K562 (cell line): ENCODE measurements around the gene VWA7. TPM values are rescaled to one million over a fixed set of nuclear protein-coding genes. Genes with fewer than 3 reads are reported as not detected.

Experiments
- CBX5 ChIP-seq: IDR thresholded peaks from 2 replicates; pipeline ENCODE4 v1.6.1; 2014; ENCODE audit warnings: low read depth, borderline replicate concordance
- CCAR2 ChIP-seq: fragments of 200-400 bp; formaldehyde crosslinking; IDR thresholded peaks from 2 replicates; pipeline ENCODE4 v1.6.1; 2017; ENCODE audit warnings: mild to moderate bottlenecking, low read depth, low read length
- CHCHD3 ChIP-seq: fragments of 250-450 bp; sonication (Bioruptor Pico); IDR thresholded peaks from 2 replicates; pipeline ENCODE4 v2.1.2; 2022; ENCODE audit warnings: mild to moderate bottlenecking
- EGR1 ChIP-seq: fragments of 450-650 bp; conservative IDR thresholded peaks from 2 replicates; pipeline ENCODE4 v1.6.1; 2017; ENCODE audit warnings: mild to moderate bottlenecking
- MXI1 ChIP-seq: IDR thresholded peaks from 2 replicates; pipeline ENCODE4 v1.6.1; 2011; ENCODE audit warnings: low read depth, mild to moderate bottlenecking, improper control_type of control experiment, low read length
- PATZ1 ChIP-seq: fragments of 250-450 bp; sonication (Bioruptor Pico); IDR thresholded peaks from 2 replicates; pipeline ENCODE4 v1.5.0; 2020; ENCODE audit warnings: mild to moderate bottlenecking, borderline replicate concordance
- SREBF2 ChIP-seq: sonication (generic); formaldehyde crosslinking; IDR thresholded peaks from 2 replicates; pipeline ENCODE4 v1.4.0; 2020; ENCODE audit warnings: mild to moderate bottlenecking, missing genetic modification reagents
- SRSF1 ChIP-seq: fragments of 200-400 bp; formaldehyde crosslinking; IDR thresholded peaks from 2 replicates; pipeline ENCODE4 v1.6.1; 2017; ENCODE audit warnings: mild to moderate bottlenecking, low read depth, low read length, moderate library complexity
- TFAP4 ChIP-seq: sonication (generic); formaldehyde crosslinking; IDR thresholded peaks from 2 replicates; pipeline ENCODE4 v1.8.0; 2022; ENCODE audit warnings: missing genetic modification reagents, mild to moderate bottlenecking, moderate library complexity, borderline replicate concordance
- TRIM24 ChIP-seq, 2 experiments: fragments of 450-650 bp; IDR thresholded peaks; 2 replicates each; pipeline ENCODE4 v1.6.1; 2016
- TSC22D4 ChIP-seq: fragments of 450-650 bp; IDR thresholded peaks from 2 replicates; pipeline ENCODE4 v1.6.1; 2016; ENCODE audit warnings: missing genetic modification characterization, missing biosample characterization, control low read depth
- ZBTB2 ChIP-seq: fragments of 450-650 bp; IDR thresholded peaks from 2 replicates; pipeline ENCODE4 v1.6.1; 2016; ENCODE audit warnings: antibody characterized with exemption
- ZC3H8 ChIP-seq: fragments of 450-650 bp; IDR thresholded peaks from 2 replicates; pipeline ENCODE4 v1.6.1; 2017
- ZKSCAN3 ChIP-seq: fragments of 250-450 bp; sonication (Bioruptor Pico); IDR thresholded peaks from 2 replicates; pipeline ENCODE4 v1.4.0; 2020
- ZNF444 ChIP-seq: fragments of 250-450 bp; sonication (Bioruptor Pico); IDR thresholded peaks from 2 replicates; pipeline ENCODE4 v1.4.0; 2020; ENCODE audit warnings: mild to moderate bottlenecking, moderate library complexity
- ZNF57 ChIP-seq: fragments of 450-650 bp; formaldehyde crosslinking; IDR thresholded peaks from 2 replicates; pipeline ENCODE4 v1.4.0; 2020; ENCODE audit warnings: mild to moderate bottlenecking, moderate library complexity
- ZNF696 ChIP-seq: fragments of 250-450 bp; sonication (Bioruptor Pico); conservative IDR thresholded peaks from 2 replicates; pipeline ENCODE4 v1.4.0; 2020; ENCODE audit warnings: mild to moderate bottlenecking, moderate library complexity
- ZNF778 ChIP-seq: fragments of 450-650 bp; formaldehyde crosslinking; IDR thresholded peaks from 2 replicates; pipeline ENCODE4 v1.4.0; 2020; ENCODE audit warnings: mild to moderate bottlenecking, moderate library complexity
- ZNF830 ChIP-seq: fragments of 250-450 bp; sonication (Bioruptor Pico); IDR thresholded peaks from 2 replicates; pipeline ENCODE4 v1.5.0; 2021; ENCODE audit warnings: mild to moderate bottlenecking
- polyA plus RNA-seq, 8 experiments: library from polyadenylated mRNA; depleted of rRNA in 4 of 8; stranded (reverse) in 5 of 8; unstranded in 3 of 8; fragments of >200 nt; fragmentation: Nextera tagmentation in 2 of 8; fragmentation: Illumina TruSeq in 1 of 8; extraction: Ambion mirVana in 2 of 8; extraction: Trizol in 1 of 8; gene quantifications; 2 replicates each; pipeline versions ENCODE4 v1.2.1 to v1.2.3, GENCODE V29; 2011 to 2014; ENCODE audit warnings: inconsistent platforms in 1 of 8, missing spikeins in 1 of 8
- total RNA-seq, 7 experiments: library from RNA; depleted of rRNA in 6 of 7; stranded (reverse); fragments of >200 nt in 6 of 7; fragmentation: Illumina TruSeq in 2 of 7; extraction: Trizol in 2 of 7; gene quantifications; 2 replicates each; pipeline versions ENCODE4 v1.2.1 to v1.2.3, GENCODE V29; 2011 to 2021; ENCODE audit warnings: low replicate concordance in 1 of 7
- TF ChIP-seq, protein P1 (sequence below): fragments of 250-450 bp; sonication (Bioruptor Pico); IDR thresholded peaks from 2 replicates; pipeline ENCODE4 v1.6.1; 2021; ENCODE audit warnings: mild to moderate bottlenecking
- TF ChIP-seq, protein P2 (sequence below), 2 experiments: fragments of 150-350 bp in 1 of 2; IDR thresholded peaks; 2 replicates each; pipeline ENCODE4 v1.6.1; 2012 to 2016; ENCODE audit warnings: low read depth in 2 of 2, low read length in 2 of 2, mild to moderate bottlenecking in 1 of 2, moderate library complexity in 1 of 2

VWA7 gene
- total and polyA plus RNA-seq, 9 of the 15 experiments (the other 6 are each of a cell fraction or from before 2014, with no cell fraction given), result 0.18 to 2.9 (median 0.95) TPM

DNA sequence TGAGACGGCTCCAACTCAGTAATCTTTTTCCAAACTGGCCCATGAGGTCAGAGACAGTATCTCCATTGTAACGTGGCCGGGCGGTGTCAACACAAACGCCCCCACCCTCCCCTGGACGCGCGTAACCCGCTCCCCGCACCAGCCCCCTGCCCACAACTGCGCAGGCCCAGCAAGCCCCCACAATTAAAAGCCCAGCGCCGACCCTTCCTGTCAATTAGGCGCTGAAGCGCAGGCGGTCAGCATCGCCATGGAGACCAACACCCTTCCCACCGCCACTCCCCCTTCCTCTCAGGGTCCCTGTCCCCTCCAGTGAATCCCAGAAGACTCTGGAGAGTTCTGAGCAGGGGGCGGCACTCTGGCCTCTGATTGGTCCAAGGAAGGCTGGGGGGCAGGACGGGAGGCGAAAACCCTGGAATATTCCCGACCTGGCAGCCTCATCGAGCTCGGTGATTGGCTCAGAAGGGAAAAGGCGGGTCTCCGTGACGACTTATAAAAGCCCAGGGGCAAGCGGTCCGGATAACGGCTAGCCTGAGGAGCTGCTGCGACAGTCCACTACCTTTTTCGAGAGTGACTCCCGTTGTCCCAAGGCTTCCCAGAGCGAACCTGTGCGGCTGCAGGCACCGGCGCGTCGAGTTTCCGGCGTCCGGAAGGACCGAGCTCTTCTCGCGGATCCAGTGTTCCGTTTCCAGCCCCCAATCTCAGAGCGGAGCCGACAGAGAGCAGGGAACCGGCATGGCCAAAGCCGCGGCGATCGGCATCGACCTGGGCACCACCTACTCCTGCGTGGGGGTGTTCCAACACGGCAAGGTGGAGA, 38.1 kb upstream of the VWA7 start, which contains the start of the genes HSPA1A and HSPA1L (continued):
- TF ChIP-seq ZNF778 (CRISPR knock-in tag), result no peak
- TF ChIP-seq, protein P1, sequence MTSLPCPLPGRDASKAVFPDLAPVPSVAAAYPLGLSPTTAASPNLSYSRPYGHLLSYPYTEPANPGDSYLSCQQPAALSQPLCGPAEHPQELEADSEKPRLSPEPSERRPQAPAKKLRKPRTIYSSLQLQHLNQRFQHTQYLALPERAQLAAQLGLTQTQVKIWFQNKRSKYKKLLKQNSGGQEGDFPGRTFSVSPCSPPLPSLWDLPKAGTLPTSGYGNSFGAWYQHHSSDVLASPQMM (CRISPR knock-in tag), result no peak
- TF ChIP-seq, protein P2, sequence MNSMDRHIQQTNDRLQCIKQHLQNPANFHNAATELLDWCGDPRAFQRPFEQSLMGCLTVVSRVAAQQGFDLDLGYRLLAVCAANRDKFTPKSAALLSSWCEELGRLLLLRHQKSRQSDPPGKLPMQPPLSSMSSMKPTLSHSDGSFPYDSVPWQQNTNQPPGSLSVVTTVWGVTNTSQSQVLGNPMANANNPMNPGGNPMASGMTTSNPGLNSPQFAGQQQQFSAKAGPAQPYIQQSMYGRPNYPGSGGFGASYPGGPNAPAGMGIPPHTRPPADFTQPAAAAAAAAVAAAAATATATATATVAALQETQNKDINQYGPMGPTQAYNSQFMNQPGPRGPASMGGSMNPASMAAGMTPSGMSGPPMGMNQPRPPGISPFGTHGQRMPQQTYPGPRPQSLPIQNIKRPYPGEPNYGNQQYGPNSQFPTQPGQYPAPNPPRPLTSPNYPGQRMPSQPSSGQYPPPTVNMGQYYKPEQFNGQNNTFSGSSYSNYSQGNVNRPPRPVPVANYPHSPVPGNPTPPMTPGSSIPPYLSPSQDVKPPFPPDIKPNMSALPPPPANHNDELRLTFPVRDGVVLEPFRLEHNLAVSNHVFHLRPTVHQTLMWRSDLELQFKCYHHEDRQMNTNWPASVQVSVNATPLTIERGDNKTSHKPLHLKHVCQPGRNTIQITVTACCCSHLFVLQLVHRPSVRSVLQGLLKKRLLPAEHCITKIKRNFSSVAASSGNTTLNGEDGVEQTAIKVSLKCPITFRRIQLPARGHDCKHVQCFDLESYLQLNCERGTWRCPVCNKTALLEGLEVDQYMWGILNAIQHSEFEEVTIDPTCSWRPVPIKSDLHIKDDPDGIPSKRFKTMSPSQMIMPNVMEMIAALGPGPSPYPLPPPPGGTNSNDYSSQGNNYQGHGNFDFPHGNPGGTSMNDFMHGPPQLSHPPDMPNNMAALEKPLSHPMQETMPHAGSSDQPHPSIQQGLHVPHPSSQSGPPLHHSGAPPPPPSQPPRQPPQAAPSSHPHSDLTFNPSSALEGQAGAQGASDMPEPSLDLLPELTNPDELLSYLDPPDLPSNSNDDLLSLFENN (IDR thresholded peaks at IDR 0.05; ENCODE audit: low read depth in 2 of 2, low read length in 2 of 2), result peak in 1 of 2 experiments; percentile 86; a peak in 2 of 4 replicates
- TF ChIP-seq PATZ1 (CRISPR knock-in tag), result no peak
- TF ChIP-seq CCAR2, result no peak
- peak; percentile 27; the same call in 1 of the 2 replicates for TF ChIP-seq ZBTB2
- TF ChIP-seq TFAP4 (CRISPR knock-in tag), result peak; percentile 83
- TF ChIP-seq ZNF830 (CRISPR knock-in tag), result peak; percentile 86; the same call in 1 of the 2 replicates
- TF ChIP-seq MXI1, result peak; percentile 49
- no peak for TF ChIP-seq ZC3H8
- TF ChIP-seq TSC22D4 (tag), result no peak
- peak in 1 of 2 experiments; percentile 49; a peak in 2 of 4 replicates for TF ChIP-seq TRIM24 (IDR thresholded peaks at IDR 0.05)
- TF ChIP-seq CHCHD3 (CRISPR knock-in tag), result peak; percentile 93
- no peak for TF ChIP-seq ZNF696 (CRISPR knock-in tag)
- TF ChIP-seq CBX5, result no peak
- TF ChIP-seq ZNF57 (CRISPR knock-in tag), result no peak; the same call in 1 of the 2 replicates
- no peak; the same call in none of the 2 replicates for TF ChIP-seq EGR1
- no peak for TF ChIP-seq ZKSCAN3 (CRISPR knock-in tag)
- TF ChIP-seq SRSF1, result no peak
- TF ChIP-seq SREBF2 (CRISPR knock-in tag), result no peak
- TF ChIP-seq ZNF444, result 0 out of 2 replicates have a peak, but pooled peaks have one; percentile 62
